HS-5 (cell line): Measurements from ENCODE around the gene LY6G6D.

Experiments
- DNase-seq: peaks from one replicate; pipeline ENCODE4 v3.0.0-alpha.2; 2012; ENCODE audit warnings: low read depth

LY6G6D gene

GRCh38 chr6:31715022-31715958 lies at the start of gene LY6G6D:
LY6G6D (plus strand) TSS chr6:31715348; CDS start chr6:31715356, 8 bp downstream.
- no peak for DNase-seq

GRCh38 chr6:31665501-31666336 lies 49.4 kb upstream of the LY6G6D start, which contains the start of gene CSNK2B:
CSNK2B (plus strand) TSS chr6:31666080; CDS start chr6:31666832, 752 bp downstream.
- peak; percentile 89 for DNase-seq

- DNase-seq = no peak
These were observed 48.7 kb upstream of the LY6G6D start for GRCh38 chr6:31666337-31666965.

GRCh38 chr6:31669676-31670075 lies 45.5 kb upstream of the LY6G6D start, which contains the start of gene LY6G5B:
LY6G5B (plus strand) TSS chr6:31669976; CDS start chr6:31670951, 975 bp downstream.
- no peak for DNase-seq

GRCh38 chr6:31676322-31676903 lies 38.7 kb upstream of the LY6G6D start:
- no peak for DNase-seq

GRCh38 chr6:31676904-31677303 lies 38.2 kb upstream of the LY6G6D start:
- DNase-seq = no peak

- DNase-seq = no peak
These were observed 37.2 kb upstream of the LY6G6D start for GRCh38 chr6:31677955-31678354.

GRCh38 chr6:31680226-31681134 lies 34.7 kb upstream of the LY6G6D start, which contains the start of gene LY6G5C:
LY6G5C (minus strand) TSS chr6:31681067; CDS start chr6:31680373, 694 bp downstream.
- DNase-seq = no peak

GRCh38 chr6:31681135-31681671 lies 33.9 kb upstream of the LY6G6D start:
- no peak for DNase-seq

GRCh38 chr6:31683591-31683990 lies 31.6 kb upstream of the LY6G6D start:
- no peak for DNase-seq

- DNase-seq = no peak
These were observed 28.7 kb upstream of the LY6G6D start for GRCh38 chr6:31686483-31686882.

GRCh38 chr6:31687321-31687720 lies 27.8 kb upstream of the LY6G6D start:
- no peak for DNase-seq

GRCh38 chr6:31687860-31688693 lies 27.1 kb upstream of the LY6G6D start:
- DNase-seq = no peak

- DNase-seq = no peak
These were observed 25.7 kb upstream of the LY6G6D start for GRCh38 chr6:31689249-31690110.

GRCh38 chr6:31690231-31691077 lies 24.7 kb upstream of the LY6G6D start:
- DNase-seq = no peak

- no peak for DNase-seq
These were observed 24.1 kb upstream of the LY6G6D start for GRCh38 chr6:31691078-31691463.

- DNase-seq = no peak
These were observed 23.5 kb upstream of the LY6G6D start for GRCh38 chr6:31691564-31692108.
